ENCODE data around the gene VSTM5. TPM values are rescaled to one million over a fixed set of nuclear protein-coding genes. Genes with fewer than 3 reads are reported as not detected.
"Not testable (repeated sequence)": the region's sequence is repeated elsewhere in the genome, so short reads cannot be mapped to it uniquely, and the experiment has no call there.

The VSTM5 gene
- total RNA-seq, 1 experiment from 2014 or later = not detected

GRCh38 chr11:93801366-93801765 lies 49.1 kb downstream of the VSTM5 start:
- Histone ChIP-seq H3K9me3 (replicated peaks) (no peaks in the 10 kb centered on the region), H3K4me3 (no peak overlapping the region), H3K36me3 (peaks cover 50% of the 10 kb centered on the region), H3K27me3 (replicated peaks) (no peaks in the 10 kb centered on the region), H3K27ac (no peak overlapping the region), H3K4me1 (replicated peaks) (no peaks in the 10 kb centered on the region)
- DNase-seq (ENCODE audit: low read depth in 1 of 2, low spot score in 2 of 2) = no peak

DNA sequence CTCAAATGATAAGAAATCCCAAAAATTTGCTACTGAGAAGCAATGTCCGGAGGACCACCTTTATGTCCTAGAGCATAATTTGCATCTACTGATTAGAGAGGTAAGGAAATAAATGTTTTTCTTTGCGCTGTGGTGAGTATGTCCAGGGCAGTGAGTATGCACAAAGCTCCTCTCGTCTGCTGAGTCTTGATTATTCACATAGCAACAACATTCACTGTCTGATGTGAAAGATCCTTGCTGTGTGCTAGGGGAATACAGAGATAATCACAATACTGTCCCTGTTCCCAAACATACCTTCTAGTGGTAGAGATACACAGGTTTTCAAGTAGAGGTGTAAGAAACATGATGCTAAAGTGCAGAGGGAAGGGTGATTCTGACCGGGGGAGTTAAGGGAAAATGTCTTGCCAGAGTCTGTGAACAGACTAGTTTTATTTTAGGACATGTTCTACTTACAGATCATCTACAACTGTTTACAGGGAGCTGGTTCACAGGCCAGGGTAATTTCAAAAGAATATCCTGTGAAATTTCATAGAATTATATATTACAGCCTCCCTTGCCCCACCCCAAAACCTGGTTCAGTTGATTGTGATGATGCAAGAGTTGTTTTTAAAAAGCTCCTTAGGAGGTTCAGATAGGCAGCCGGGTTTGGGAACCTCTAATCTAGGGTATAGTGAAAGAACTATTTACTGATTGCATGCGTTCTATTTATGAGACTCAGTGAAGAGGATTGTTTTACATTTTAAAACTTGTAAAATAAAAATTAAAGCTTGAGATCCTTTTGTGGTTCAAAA lies 53.8 kb downstream of the VSTM5 start:
- Histone ChIP-seq H3K36me3 (peaks cover 53% of the 10 kb centered on the region), H3K27me3 (replicated peaks) (no peaks in the 10 kb centered on the region), H3K27ac (no peak overlapping the region), H3K4me3 (no peak overlapping the region), H3K4me1 (replicated peaks) (no peaks in the 10 kb centered on the region), H3K9me3 (replicated peaks) (no peaks in the 10 kb centered on the region)
- no peak for DNase-seq (ENCODE audit: low read depth in 1 of 2, low spot score in 2 of 2)

DNA sequence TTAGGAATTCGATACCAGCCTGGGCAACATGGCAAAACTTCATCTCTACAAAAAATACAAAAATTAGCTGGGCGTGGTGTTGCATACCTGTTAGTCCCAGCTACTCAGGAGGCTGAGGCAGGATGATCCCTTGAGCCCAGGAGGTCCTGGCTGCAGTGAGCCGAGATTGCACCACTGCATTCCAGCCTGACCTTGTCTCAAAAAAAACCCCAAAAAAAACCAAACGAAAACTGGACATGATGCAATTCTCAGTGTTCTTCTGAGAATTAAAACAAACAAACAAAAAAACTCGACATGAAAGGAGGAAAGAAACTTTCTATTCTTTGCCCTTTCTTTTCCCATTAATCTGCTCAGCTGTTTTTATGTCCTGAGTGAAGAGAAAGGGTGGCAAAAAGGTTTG lies 58.9 kb downstream of the VSTM5 start:
- no peak overlapping the region for H3K4me3 ChIP-seq
- DNase-seq (ENCODE audit: low read depth in 1 of 2, low spot score in 2 of 2) = no peak
- H3K4me1 ChIP-seq (replicated peaks) = no peaks in the 10 kb centered on the region
- H3K9me3 ChIP-seq (replicated peaks) = no peaks in the 10 kb centered on the region
- no peaks in the 10 kb centered on the region for H3K27me3 ChIP-seq (replicated peaks)
- no peak overlapping the region for H3K27ac ChIP-seq
- H3K36me3 ChIP-seq = peaks cover 54% of the 10 kb centered on the region

GRCh38 chr11:93784935-93785360 lies 65.5 kb downstream of the VSTM5 start:
- H3K36me3 ChIP-seq = peaks cover 14% of the 10 kb centered on the region
- no peaks in the 10 kb centered on the region for H3K9me3 ChIP-seq (replicated peaks)
- H3K4me3 ChIP-seq = peak overlapping the region; percentile 67
- H3K4me1 ChIP-seq (replicated peaks) = no peaks in the 10 kb centered on the region
- no peak for DNase-seq (ENCODE audit: low read depth in 1 of 2, low spot score in 2 of 2)
- no peaks in the 10 kb centered on the region for H3K27me3 ChIP-seq (replicated peaks)
- H3K27ac ChIP-seq = peak overlapping the region; percentile 77; the same call in 1 of the 2 replicates

- no peaks in the 10 kb centered on the region for H3K9me3 ChIP-seq (replicated peaks)
- H3K27ac ChIP-seq = peak within 1 kb of the TSS; percentile 77
- peak; percentile 84 to 88 for DNase-seq (ENCODE audit: low read depth in 1 of 2, low spot score in 2 of 2)
- H3K27me3 ChIP-seq (replicated peaks) = no peaks in the 10 kb centered on the region
- peak within 1 kb of the TSS; percentile 67 for H3K4me3 ChIP-seq
- H3K4me1 ChIP-seq (replicated peaks) = no peaks in the 10 kb centered on the region
- H3K36me3 ChIP-seq = peaks cover 14% of the 10 kb centered on the region
Observed at GRCh38 chr11:93784145-93784934, 66.1 kb downstream of the VSTM5 start, which contains the start of gene MED17. TSS of gene MED17 (plus strand) at chr11:93784282. CDS start at chr11:93784514, 232 bp downstream.

- Histone ChIP-seq H3K4me1 (replicated peaks) (no peaks in the 10 kb centered on the region), H3K27ac (peak overlapping the region; percentile 77), H3K36me3 (peaks cover 11% of the 10 kb centered on the region), H3K4me3 (peak overlapping the region; percentile 67), H3K27me3 (replicated peaks) (no peaks in the 10 kb centered on the region), H3K9me3 (replicated peaks) (no peaks in the 10 kb centered on the region)
- peak in 1 of 2 experiments; percentile 37 for DNase-seq (ENCODE audit: low read depth in 1 of 2, low spot score in 2 of 2)
Observed at GRCh38 chr11:93783765-93784144, 66.7 kb downstream of the VSTM5 start.

DNA sequence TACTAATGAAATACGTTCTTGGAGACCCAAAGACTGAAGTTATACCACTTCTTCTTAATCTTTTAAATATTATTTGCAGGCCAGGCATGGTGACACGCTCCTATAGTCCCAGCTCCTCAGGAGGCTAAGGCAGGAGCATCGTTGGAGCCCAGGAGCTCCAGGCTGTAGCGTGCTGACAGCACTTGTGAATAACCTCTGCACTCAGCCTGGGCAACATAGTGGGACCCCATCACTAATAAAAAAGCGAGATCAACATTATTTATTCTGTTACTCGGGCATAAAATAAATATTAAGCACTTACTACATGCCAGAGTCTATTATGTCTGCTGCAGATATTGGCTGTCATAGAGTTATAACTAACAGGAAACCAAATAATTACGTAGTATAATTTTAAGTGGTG lies 67.1 kb downstream of the VSTM5 start:
- H3K27me3 ChIP-seq (replicated peaks) = no peaks in the 10 kb centered on the region
- H3K4me1 ChIP-seq (replicated peaks) = no peaks in the 10 kb centered on the region
- H3K27ac ChIP-seq = no peak overlapping the region
- H3K4me3 ChIP-seq = peak overlapping the region; percentile 67
- H3K9me3 ChIP-seq (replicated peaks) = no peaks in the 10 kb centered on the region
- no peak for DNase-seq (ENCODE audit: low read depth in 1 of 2, low spot score in 2 of 2)
- H3K36me3 ChIP-seq = peaks cover 9% of the 10 kb centered on the region

DNA sequence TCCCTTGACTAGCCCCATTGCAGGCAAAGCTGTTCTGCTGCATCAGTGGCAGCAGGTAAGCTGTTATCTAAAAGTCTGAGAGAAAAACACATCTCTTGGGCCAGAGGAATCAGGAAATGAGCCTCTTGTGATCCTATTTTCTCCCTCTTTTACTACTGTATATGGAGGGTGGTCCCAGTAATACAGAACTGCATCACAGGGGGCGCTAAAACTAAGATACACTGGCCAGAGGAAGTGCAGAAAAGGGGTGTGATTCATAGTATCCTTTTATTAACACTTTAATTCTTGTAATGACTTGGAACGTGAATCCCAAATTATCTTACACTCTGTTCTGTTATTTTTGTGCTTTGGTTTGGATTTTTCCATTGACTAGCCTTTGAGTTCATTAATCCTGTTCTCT lies 75.1 kb downstream of the VSTM5 start:
- H3K4me3 ChIP-seq = no peak overlapping the region
- peak in 1 of 2 experiments; percentile 1 for DNase-seq (ENCODE audit: low read depth in 1 of 2, low spot score in 2 of 2)
- no peaks in the 10 kb centered on the region for H3K27me3 ChIP-seq (replicated peaks)
- no peak overlapping the region for H3K27ac ChIP-seq
- H3K4me1 ChIP-seq (replicated peaks) = no peaks in the 10 kb centered on the region
- no peaks in the 10 kb centered on the region for H3K36me3 ChIP-seq
- H3K9me3 ChIP-seq (replicated peaks) = no peaks in the 10 kb centered on the region

DNA sequence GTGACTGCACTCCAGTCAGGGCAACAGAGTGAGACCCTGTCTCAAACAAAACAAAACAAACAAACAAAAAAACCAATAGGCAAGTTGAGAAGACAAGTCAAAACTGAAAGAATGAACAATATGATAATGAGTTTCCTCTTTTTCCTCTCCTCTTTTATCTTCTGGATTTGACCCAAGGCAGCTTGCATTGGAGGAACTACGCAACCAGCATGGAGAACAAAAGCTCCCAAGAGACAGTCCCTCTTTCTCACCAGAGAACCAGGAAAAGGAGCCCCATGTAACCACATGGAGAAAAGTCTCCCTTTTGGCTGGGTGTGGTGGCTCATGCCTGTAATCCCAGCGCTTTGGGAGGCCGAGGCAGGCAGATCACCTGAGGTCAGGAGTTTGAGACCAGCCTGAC lies 75.9 kb downstream of the VSTM5 start:
- H3K27ac ChIP-seq; DNase-seq (ENCODE audit: low read depth in 1 of 2, low spot score in 2 of 2); H3K9me3 ChIP-seq (replicated peaks); H3K4me1 ChIP-seq (replicated peaks); H3K27me3 ChIP-seq (replicated peaks); H3K36me3 ChIP-seq; H3K4me3 ChIP-seq: not testable (repeated sequence)

DNA sequence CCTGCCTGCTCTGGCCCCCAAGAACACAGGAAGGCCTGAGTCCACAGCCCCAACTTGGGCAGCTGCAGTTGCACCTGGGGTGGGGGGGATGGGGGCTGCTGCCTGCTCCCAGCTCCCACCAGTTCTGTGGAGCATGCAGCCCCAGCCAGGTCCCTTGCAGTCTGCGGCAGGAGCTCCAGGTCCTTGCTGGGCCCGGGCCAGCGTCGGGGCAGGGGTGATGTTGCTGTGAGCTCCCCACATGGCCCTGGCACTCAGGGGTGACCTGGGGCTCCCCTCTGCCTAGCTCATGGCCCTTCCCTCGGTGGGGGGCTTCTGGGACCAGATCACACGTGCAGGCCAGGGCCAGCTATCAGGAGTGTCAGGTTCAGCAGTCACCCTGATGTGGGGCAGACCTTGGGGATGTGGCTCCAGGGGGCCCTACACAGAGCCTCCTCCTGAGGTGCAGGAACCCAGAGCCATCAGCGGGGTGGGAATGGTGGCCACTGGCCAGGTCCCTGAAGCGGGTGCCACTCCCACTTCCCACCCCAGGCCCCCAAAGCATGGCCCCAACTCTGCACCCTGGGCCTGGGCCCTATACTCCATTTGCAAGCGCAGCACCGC lies 76.7 kb downstream of the VSTM5 start:
- Histone ChIP-seq H3K4me3 (no peak overlapping the region), H3K36me3 (no peaks in the 10 kb centered on the region), H3K27me3 (replicated peaks) (no peaks in the 10 kb centered on the region), H3K4me1 (replicated peaks) (no peaks in the 10 kb centered on the region), H3K27ac (no peak overlapping the region), H3K9me3 (replicated peaks) (no peaks in the 10 kb centered on the region)
- DNase-seq (ENCODE audit: low read depth in 1 of 2, low spot score in 2 of 2) = no peak

GRCh38 chr11:93773045-93773477 lies 77.4 kb downstream of the VSTM5 start:
- Histone ChIP-seq H3K4me3 (no peak overlapping the region), H3K36me3 (no peaks in the 10 kb centered on the region), H3K4me1 (replicated peaks) (no peaks in the 10 kb centered on the region), H3K27me3 (replicated peaks) (no peaks in the 10 kb centered on the region), H3K9me3 (replicated peaks) (no peaks in the 10 kb centered on the region), H3K27ac (no peak overlapping the region)
- DNase-seq (ENCODE audit: low read depth in 1 of 2, low spot score in 2 of 2) = no peak

GRCh38 chr11:93772123-93772522 lies 78.3 kb downstream of the VSTM5 start:
- Histone ChIP-seq H3K27ac (no peak overlapping the region), H3K4me1 (replicated peaks) (no peaks in the 10 kb centered on the region), H3K27me3 (replicated peaks) (no peaks in the 10 kb centered on the region), H3K36me3 (no peaks in the 10 kb centered on the region), H3K9me3 (replicated peaks) (no peaks in the 10 kb centered on the region), H3K4me3 (no peak overlapping the region)
- no peak for DNase-seq (ENCODE audit: low read depth in 1 of 2, low spot score in 2 of 2)

- H3K9me3 ChIP-seq (replicated peaks) = no peaks in the 10 kb centered on the region
- no peak for DNase-seq (ENCODE audit: low read depth in 1 of 2, low spot score in 2 of 2)
- no peak overlapping the region for H3K4me3 ChIP-seq
- H3K27me3 ChIP-seq (replicated peaks) = no peaks in the 10 kb centered on the region
- no peak overlapping the region for H3K27ac ChIP-seq
- no peaks in the 10 kb centered on the region for H3K36me3 ChIP-seq
- no peaks in the 10 kb centered on the region for H3K4me1 ChIP-seq (replicated peaks)
Observed at GRCh38 chr11:93770160-93770559, 80.3 kb downstream of the VSTM5 start.
